ENCODE data around the gene VCL. TPM values are rescaled to one million over a fixed set of nuclear protein-coding genes. Genes with fewer than 3 reads are reported as not detected.

VCL gene
- total and polyA plus RNA-seq, 8 donors, result 90.6 to 195 (median 98.2) TPM

GRCh38 chr10:74113546-74113945 lies 115.6 kb downstream of the VCL start:
- H3K4me3 ChIP-seq, result no peak overlapping the region
- H3K36me3 ChIP-seq, result peaks cover 0 to 99% of the 10 kb centered on the region in 2 donors
- intact Hi-C loops (cut with DNase I), result no loop called here
- peak in 1 of 4 donors; percentile 21 for DNase-seq
- H3K27ac ChIP-seq, result no peak overlapping the region
- no peak for ATAC-seq
- H3K4me1 ChIP-seq, result no peaks in the 10 kb centered on the region
- TF ChIP-seq CTCF (IDR thresholded peaks at IDR 0.05), result no peak
- H3K27me3 ChIP-seq, result no peaks in the 10 kb centered on the region
- H3K9me3 ChIP-seq, result no peaks in the 10 kb centered on the region

- TF ChIP-seq CTCF (IDR thresholded peaks at IDR 0.05), result no peak
- H3K27me3 ChIP-seq, result no peaks in the 10 kb centered on the region
- no peak for DNase-seq
- ATAC-seq, result no peak
- no peak overlapping the region for H3K27ac ChIP-seq
- H3K4me3 ChIP-seq, result no peak overlapping the region
- intact Hi-C loops (cut with DNase I), result no loop called here
- H3K36me3 ChIP-seq, result peaks cover 0 to 99% of the 10 kb centered on the region in 2 donors
- no peaks in the 10 kb centered on the region for H3K9me3 ChIP-seq
- peaks cover 0 to 2% of the 10 kb centered on the region in 2 donors for H3K4me1 ChIP-seq
Observed at GRCh38 chr10:74114041-74114448, 116.1 kb downstream of the VCL start.

- no peak overlapping the region for H3K4me3 ChIP-seq
- intact Hi-C loops (cut with DNase I), result no loop called here
- TF ChIP-seq CTCF (IDR thresholded peaks at IDR 0.05), result no peak
- H3K4me1 ChIP-seq, result peaks cover 0 to 5% of the 10 kb centered on the region in 2 donors
- DNase-seq (no peak), ATAC-seq (no peak)
- peaks cover 0 to 99% of the 10 kb centered on the region in 2 donors for H3K36me3 ChIP-seq
- no peaks in the 10 kb centered on the region for H3K9me3 ChIP-seq
- H3K27me3 ChIP-seq, result no peaks in the 10 kb centered on the region
- H3K27ac ChIP-seq, result no peak overlapping the region
Observed at GRCh38 chr10:74117738-74118137, 119.8 kb downstream of the VCL start.

GRCh38 chr10:74118804-74119203 lies 120.9 kb downstream of the VCL start:
- peak; percentile 80 for ATAC-seq
- no peak for DNase-seq
- no peak overlapping the region for H3K4me3 ChIP-seq
- H3K9me3 ChIP-seq, result no peaks in the 10 kb centered on the region
- peaks cover 0 to 5% of the 10 kb centered on the region in 2 donors for H3K4me1 ChIP-seq
- peaks cover 0 to 99% of the 10 kb centered on the region in 2 donors for H3K36me3 ChIP-seq
- peak overlapping the region in 1 of 2 donors; percentile 51 for H3K27ac ChIP-seq
- H3K27me3 ChIP-seq, result no peaks in the 10 kb centered on the region
- TF ChIP-seq CTCF (IDR thresholded peaks at IDR 0.05), result no peak
- intact Hi-C loops (cut with DNase I), result no loop called here

- H3K27ac ChIP-seq, result no peak overlapping the region
- no peak overlapping the region for H3K4me3 ChIP-seq
- H3K36me3 ChIP-seq, result peaks cover 0 to 100% of the 10 kb centered on the region in 2 donors
- H3K9me3 ChIP-seq, result no peaks in the 10 kb centered on the region
- no peak for ATAC-seq
- no peaks in the 10 kb centered on the region for H3K27me3 ChIP-seq
- TF ChIP-seq CTCF (IDR thresholded peaks at IDR 0.05), result no peak
- intact Hi-C loops (cut with DNase I), result no loop called here
- DNase-seq, result peak in 2 of 4 donors; percentile 22 to 23
- peaks cover 0 to 5% of the 10 kb centered on the region in 2 donors for H3K4me1 ChIP-seq
Observed at GRCh38 chr10:74120911-74121310, 123.0 kb downstream of the VCL start.
